GM19397 (cell line): Measurements from ENCODE around the gene ATP9B.
"Not testable (repeated sequence)": the region's sequence is repeated elsewhere in the genome, so short reads cannot be mapped to it uniquely, and the experiment has no call there.

ENCODE experiments used
- ATAC-seq: cut with Tn5 transposase; IDR thresholded peaks from one replicate; pipeline ENCODE4 v1.9.1; 2021; ENCODE audit warnings: mild to moderate bottlenecking, moderate library complexity; ENCODE audit not compliant: unreplicated experiment

The ATP9B gene

DNA sequence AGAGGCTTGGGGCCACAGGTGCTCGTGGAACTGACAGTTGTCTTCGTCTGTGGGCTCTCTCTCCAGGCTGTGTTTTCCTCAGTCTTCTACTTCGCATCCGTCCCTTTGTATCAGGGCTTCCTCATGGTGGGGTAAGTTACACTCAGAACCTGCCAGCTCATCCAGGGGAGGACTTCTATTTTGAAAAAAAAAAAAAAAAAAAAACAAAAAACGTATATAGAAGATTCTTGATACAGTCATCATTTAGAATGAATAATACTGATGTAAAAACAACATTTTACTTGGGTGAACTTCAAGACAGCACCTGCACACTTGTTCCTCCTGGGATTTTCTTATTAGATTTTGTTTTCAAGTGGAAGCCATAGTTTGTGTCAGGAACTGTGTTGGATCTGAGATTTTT, 278.9 kb downstream of the ATP9B start:
- no peak for ATAC-seq

DNA sequence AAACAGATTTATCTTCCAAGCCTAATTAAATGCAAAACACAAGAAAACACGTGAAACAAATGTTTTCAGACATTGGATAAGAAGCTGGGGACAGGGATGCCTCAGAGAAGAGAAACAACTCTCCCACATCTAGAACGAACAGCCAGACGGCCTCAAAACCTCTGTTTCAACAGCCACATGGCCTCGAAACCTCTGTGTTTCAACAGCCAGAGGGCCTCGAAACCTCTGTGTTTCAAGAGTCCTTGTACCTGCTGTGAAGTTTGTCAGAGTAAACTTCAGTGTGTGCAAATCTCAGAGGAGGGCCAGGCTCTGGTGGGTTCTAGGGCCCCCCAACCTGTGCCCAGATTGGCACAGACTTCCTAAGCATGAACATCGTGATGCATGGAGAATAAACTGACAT, 283.2 kb downstream of the ATP9B start:
- ATAC-seq = no peak

DNA sequence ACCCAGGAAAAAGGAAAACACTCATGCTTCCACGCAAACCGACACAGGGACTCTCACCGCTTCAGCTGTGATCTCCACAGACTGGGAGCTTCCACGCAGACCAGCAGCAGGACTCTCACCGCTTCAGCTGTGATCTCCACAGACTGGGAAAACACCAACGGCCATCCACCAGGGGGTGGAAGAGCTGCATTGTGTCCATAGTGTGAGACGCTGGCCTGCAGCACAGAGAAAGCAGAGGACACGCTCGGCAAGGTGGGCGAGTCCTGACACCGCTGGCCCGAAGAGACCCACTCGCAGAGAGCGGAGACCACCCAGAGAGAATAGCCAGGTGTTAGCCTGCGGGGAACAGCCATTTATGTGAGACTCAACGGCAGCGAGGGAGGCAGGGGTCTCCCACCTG, 284.1 kb downstream of the ATP9B start:
- ATAC-seq = no peak

DNA sequence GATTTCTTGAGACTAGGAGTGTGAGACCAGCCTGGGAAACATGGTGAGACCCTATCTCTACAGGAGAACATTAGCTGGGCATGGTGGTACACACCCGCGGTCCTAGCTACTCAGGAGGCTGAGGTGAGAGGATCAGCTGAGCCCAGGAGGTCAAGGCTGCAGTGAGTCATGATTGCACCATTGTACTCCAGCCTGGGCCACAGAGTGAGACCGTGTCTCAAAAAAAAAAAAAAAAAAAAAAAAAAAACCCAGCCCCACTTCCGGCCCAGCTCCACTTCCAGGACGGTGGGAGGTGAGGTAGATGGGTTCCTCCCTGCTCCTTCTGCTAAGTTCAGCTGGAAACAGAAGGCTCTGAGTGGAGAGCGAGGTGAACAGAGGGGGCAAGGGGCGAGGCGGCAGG, 285.2 kb downstream of the ATP9B start:
- no peak for ATAC-seq

DNA sequence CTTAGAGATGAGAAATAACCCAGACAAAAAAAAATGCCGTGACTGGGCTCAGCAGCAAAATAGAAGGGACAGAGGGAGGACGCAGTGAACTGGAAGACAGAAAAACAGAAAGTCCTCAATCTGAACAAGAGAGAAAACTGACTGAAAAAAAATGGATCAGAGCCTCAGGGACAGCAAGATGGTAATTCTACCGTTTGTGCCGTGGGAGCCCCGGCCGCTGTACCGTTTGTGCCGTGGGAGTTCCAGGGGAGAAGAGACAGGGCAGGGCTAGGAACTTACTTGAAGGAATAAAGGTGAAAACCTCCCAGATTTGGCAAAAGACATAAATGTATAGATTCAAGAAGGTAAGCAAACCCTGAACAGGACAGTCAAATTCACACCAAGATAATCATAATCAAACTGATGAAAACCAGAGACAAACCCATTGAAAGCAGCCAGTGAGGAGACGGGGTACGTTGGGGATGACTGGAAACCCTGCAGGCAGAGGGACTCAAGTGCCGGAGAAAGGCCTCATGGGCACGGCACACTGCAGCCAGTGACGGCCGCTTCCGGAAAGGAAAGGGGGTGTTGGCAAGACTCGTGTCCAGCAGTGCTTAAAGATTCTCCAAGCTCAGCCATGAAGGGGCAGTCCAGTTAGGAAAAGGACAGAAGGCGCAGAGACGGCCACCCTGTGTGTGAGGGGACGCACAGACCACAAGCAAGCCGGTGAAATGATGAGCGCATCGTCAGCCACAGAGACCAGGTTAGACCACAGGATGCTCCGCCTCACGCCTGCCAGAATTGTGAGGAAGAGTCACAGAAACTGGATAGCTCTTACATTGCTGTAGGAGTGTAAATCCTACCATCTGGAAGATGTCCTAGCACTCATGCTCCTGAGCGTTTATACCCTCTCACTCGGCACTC, 286.5 kb downstream of the ATP9B start:
- ATAC-seq = peak; percentile 45

DNA sequence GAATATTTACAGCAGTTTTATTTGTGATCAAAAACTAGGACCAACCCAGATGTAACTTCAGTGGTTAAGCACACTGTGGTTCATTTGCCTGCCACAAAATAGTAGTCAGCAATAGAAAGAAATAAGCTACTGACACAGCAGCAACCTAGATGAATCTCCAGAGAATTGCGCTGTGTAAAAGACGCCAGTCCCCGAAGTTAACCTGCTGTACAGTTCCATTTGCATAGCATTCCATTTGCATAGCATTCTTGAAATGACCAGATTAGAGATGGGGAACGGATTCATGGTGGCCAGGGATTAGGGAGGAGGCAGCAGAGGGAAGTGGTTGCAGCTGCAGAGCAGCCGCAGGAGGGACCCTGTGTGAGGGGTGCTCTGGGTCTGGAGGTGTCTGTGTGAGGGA, 287.2 kb downstream of the ATP9B start:
- ATAC-seq = peak; percentile 81

DNA sequence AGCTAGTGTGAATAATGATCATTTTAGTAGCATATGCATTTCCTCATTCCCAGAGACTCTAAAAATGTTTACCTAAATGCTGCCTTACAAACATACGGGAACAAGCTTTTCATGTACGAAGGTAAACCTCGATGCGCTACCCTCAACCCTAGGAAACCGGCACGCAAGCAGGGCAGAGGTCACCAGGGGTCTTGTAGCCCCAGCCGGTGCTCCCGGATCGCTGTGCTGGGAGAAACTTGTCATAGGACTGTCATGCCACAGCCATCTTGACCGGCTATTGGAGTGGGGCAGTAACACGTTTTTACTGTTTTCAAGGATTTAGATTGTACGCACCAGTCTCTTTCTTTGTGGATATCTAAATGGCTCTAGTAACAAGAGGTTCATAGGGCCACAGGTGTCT, 291.7 kb downstream of the ATP9B start:
- no peak for ATAC-seq

DNA sequence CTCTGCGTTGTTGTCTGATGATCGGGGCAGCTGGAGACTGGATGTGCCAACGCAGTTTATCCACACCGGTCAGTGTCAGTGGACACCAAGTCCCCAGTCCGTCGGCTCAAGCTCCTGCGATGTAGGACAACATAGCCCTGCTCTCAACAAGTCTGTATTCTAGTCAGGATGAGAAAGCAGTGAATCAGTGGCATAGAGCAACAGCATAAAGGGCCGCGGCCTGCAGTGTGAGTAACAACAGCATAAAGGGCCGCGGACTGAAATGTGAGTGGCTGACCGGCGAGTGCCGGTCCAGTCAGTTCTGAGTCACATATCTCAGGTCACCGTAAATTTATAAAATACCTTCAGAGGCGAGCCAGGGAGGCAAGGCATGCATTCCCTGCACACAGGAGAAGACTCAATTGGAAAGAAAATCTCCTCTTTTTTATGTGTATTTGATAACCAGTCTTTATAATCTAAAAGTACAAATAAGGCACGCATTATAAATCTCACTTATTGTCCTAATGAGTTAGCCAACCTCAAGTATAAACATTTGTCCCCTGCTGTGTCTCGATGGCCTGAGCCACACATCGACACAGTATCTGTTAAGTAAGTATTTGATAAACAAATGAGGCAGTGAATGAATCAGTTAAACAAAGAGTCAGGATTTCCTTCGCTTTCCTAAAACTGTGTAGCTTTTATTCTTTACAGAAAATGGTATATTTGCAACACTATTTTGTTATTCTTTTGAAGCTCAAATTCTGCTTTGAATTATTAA, 292.8 kb downstream of the ATP9B start:
- no peak for ATAC-seq

DNA sequence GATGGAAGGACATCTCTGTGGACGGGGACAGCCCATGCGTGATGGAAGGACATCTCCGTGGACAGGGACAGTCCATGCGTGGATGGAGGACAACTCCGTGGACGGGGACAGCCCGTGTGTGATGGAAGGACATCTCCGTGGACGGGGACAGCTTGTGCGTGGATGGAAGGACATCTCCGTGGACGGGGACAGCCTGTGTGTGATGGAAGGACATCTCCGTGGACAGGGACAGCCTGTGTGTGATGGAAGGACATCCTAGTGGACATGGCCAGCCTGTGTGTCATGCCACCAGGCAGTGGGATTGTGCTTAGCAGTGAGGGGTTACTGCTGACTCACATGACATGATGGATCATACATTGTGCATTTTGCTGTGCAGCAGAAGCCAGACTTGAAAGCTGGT, 296.5 kb downstream of the ATP9B start:
- ATAC-seq = no peak

DNA sequence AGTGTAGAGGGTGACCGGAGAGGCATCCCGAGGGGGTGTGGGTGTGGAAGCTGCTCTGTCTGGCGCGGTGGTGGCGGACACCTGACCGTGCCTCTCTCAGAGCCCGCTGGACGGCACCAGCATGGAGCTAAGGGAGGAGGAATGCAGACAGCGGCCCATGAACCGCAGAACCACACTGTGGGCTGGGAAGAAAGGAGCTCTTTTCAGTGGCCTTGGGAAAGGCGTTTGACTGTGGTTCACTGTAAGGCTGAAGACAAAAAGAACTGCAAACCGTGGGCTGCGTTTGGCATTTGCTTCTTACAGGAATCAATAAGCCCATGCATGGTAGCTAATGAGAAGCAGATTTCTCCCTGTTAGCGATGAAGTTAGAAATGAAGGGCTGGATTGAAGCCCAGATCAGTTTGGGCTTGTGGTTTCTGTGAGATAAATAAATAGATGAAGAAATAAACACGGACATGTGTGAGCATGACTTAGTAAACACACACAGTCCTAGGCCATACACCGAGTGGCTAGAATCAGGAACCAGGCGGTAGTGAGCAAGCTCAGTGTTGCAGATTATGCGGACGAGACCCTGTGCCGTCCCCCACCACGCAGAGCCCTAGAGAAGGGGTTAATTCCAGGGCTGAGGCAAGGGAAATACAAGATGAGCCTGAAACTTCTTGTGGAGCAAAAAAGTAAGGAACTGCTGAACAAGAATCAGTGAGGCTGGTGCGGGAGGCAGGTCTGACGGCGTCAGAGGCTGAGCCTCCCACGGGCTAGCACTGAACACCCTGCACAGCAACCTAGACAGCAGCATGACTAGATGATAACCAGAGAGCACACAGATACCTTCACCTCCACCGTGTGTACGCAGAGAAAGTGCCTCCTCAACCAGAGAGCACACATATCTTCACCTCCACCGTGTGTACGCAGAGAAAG, 297.2 kb downstream of the ATP9B start:
- no peak for ATAC-seq

DNA sequence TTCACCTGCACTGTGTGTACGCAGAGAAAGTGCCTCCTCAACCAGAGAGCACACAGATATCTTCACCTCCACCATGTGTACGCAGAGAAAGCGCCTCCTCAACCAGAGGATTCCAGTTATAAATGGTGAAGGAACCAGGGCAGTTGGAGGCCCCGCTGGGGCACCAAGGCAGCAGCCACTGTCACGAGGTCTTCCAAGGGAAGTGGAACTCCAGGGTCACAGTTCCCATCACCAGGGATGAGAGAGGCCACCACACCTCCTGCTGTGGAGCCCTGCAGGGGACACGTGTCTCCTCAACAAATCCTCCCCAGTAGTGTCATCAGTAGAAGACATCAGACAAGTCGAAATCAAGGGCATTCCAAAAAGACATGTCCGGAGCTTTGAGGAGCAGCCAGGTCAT, 298.3 kb downstream of the ATP9B start:
- ATAC-seq = no peak

DNA sequence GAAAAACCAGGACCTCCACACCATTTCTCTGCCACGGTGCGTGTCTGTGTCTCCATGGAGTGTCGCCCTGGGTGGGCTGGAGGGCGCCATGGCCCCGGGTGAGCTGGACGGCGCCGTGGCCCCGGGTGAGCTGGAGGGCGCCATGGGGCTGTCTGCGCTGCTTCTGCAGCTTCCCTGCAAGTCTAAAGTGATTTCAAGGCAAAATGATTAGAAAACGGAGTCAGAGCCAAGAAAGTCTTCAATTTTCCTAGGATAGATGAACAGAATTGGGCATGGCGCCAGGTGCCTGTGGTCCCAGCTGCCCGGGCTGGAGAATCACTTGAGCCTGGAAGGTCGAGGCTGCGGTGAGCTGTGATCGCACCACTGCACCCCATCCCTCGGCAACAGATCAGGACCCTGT, 298.8 kb downstream of the ATP9B start:
- ATAC-seq = no peak

DNA sequence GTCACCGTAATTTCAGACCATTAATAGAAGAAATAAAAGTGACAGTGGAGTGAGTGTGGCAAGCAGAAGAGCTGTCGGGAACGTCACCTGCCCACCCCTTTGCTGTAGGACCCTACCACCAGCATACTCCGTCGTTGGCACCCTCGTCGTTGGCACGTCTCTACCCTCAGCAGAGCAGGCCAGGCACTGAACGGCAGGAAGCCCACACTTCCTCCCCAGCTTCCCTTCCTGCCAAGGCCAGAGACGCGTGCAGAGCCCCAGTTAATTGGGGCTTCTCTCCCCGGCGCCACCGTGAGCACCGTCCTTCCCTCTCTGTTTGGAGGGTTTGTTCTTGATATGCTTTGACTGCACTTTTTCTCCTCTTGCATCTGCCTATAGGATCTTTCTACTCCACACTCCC, 299.5 kb downstream of the ATP9B start:
- ATAC-seq = no peak

DNA sequence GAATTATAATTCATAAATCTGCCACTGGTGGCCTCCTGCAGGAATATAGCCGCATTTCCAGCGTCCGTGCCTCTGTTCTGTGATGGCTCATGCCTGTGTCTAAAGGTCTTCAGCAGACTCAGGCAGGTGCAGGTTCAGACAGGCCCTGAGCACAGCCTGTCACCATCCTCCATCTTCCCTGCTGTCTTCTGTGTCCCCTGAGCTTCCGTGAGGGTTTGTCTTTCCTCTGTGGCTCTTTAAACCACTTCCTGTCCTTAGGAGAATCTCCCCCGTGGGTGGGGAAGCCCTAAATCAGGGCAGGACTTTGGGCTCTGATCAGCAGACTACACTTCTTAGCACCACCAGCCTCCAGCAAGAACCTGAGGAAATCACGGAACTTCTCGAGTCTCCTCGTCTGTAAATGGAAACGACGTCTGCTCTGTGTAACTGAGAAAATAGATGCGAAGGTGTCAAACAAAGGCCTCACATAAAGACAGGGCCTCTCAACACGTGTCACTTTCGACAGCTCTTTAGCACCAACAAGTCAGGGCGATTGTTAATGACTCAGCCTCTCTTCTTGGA, 302.4 kb downstream of the ATP9B start:
- ATAC-seq = no peak

DNA sequence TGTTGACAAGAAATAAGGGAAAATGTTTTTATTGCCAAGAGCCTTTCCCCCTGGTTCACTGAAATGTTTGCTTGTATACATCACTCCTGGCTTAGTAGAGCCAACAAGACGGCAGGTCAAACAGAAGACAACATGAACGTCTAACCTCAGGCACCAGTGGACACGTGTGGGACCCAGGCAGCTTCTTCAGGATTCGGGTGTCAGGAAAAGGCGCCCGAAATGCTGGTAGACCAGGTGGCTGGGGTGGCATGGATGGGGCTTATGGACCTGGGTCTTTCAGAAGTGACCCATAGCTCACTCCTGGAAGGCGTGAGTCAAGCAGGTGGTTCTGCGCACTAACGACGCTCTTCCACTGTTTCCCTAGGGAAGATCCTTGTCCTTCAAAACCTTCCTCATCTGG, 303.3 kb downstream of the ATP9B start:
- no peak for ATAC-seq

DNA sequence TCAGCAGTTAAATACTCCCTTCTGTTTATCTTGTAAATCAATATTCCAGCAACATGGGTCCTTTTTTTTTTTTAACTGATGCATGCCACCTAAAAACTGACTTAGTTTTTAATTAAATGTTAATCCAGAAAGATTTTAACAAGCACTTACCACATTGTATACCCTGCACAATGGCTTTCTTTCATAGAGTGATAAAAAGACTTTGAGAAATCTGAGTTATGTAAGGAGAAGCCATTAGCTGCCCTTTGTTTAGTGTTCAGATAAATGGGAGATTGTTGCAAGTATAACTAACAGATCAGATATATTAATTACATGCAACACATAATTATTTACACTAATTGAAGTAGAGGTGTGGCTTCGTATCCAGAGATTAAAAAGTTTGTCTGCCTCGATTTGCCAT, 303.8 kb downstream of the ATP9B start:
- ATAC-seq = no peak

DNA sequence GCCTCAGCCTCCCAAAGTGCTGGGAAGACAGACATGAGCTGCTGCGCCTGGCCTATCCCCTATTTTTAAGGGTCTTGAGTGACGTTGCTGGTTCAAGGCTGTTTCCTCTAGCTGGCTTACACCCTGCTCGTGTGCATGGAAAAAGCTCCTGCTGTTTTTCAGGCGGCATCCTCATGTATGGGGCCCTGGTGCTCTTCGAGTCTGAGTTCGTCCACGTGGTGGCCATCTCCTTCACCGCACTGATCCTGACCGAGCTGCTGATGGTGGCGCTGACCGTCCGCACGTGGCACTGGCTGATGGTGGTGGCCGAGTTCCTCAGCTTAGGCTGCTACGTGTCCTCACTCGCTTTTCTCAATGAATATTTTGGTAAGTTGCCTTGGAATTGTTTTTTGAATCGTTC, 304.5 kb downstream of the ATP9B start:
- no peak for ATAC-seq

DNA sequence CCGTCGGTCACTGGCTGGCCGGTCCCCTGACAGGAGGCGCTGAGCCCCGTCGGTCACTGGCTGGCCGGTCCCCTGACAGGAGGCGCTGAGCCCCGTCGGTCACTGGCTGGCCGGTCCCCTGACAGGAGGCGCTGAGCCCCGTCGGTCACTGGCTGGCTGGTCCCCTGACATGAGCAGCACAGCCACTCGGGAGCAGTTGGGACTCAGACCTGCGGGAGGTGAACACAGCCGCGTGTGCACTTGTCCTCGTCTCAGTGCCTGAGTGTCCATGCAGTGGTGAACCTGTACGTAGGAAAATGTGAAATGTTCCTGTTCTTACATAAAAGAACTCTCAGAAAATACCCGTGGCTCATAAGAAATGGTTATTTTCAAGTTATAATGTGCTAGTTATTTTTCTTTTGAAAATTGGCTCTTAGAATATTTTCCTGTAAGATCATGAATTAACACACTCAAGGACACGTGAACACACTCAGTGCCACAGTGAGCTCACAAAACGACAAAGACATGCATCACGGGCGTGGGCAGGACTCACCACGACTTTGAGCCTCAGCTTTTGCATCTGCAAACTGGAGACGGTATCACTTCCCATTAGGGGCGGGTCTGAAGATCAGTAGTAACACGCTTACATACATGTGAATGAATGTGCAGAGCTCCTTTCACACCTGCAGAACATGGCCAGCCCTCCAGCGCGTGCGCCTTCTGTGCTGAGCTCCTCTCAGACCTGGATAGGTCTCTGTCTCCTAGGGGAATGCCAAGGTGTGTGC, 305.4 kb downstream of the ATP9B start:
- ATAC-seq = peak; percentile 91

DNA sequence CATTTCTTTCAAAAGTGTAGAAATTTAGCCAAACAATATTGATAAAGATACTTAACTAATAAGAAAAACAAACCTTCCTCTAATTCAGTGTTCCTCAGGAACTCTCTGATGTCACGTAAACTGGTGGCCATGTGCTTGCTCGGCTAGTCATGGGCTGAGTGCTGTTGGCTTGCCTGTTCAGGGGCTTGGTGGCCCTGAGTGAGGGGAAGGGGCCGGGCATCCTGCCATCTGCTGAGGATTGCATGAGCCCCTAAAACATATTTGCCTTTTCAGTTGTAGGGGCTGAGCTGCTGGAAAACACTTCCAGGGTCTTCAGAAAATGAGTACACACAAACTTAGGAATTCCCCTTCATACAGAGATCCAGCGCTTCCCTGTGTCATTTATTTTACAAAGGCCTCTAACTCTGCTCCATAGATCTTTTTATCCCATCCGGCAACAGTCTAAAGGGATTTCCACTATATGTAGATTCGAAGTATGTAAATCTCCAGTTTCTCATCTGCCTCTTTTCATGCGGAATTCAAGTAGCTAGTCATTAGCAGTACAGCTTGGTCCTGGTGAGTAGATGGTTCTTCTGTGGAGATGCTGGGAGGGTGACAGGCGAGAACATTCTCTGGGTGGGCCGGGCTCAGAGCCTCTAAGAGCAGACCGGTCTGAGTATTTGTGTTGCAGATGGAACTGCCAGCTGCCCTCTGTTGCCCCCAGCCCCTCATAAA, 306.4 kb downstream of the ATP9B start:
- no peak for ATAC-seq

DNA sequence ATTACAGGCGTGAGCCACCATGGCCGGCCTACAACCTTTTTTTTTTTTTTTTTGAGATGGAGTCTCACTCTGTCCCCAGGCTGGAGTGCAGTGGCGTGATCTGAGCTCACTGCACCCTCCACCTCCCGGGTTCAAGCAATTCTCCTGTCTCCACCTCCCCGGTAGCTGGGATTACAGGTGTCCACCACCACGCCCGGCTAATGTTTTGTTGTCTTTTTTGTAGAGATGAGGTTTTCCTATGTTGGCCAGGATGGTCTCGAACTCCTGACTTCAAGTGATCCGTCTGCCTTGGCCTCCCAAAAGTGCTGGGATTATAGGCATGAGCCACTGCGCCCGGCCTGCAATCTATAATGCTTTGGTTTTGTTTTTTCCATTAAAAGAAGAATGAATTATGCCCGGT, 307.5 kb downstream of the ATP9B start:
- ATAC-seq = not testable (repeated sequence)
